NCI-H460 (cell line): Measurements from ENCODE around the gene NCOA3. TPM values are rescaled to one million over a fixed set of nuclear protein-coding genes. Genes with fewer than 3 reads are reported as not detected.
"Not testable (repeated sequence)": the region's sequence is repeated elsewhere in the genome, so short reads cannot be mapped to it uniquely, and the experiment has no call there.

Experiments
- DNase-seq: peaks from one replicate; pipeline ENCODE4 v3.0.0-alpha.2; 2016; ENCODE audit warnings: low read depth; ENCODE audit errors: extremely low read depth
- total RNA-seq: library from RNA; depleted of rRNA; stranded (reverse); fragments of >200 nt; shearing (Covaris generic); gene quantifications from 2 replicates; pipeline ENCODE4 v1.2.3, GENCODE V29; 2014

The NCOA3 gene
- total RNA-seq, 1 experiment from 2014 or later = 58.1 TPM

- no peak for DNase-seq
Observed at GRCh38 chr20:47558295-47559066, 56.8 kb downstream of the NCOA3 start.

DNA sequence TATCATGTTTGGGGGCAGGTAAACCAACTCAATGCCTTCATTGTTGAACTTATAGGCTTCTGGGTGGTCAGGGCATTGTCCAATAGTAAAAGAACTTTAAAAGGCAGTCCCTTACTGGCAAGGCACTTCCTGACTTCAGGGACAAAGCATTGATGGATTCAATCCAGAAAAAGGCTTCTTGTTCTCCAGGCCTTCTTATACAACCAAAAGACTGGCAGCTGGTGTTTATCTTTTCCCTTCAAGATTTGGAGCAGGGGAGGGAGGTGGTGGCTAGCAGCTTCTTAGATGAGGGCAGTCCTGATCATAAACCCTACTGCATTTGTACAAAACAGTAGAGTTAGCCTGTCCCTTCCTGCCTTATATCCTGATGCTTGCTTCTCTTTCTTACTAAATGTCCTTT, 57.5 kb downstream of the NCOA3 start:
- DNase-seq = no peak

DNA sequence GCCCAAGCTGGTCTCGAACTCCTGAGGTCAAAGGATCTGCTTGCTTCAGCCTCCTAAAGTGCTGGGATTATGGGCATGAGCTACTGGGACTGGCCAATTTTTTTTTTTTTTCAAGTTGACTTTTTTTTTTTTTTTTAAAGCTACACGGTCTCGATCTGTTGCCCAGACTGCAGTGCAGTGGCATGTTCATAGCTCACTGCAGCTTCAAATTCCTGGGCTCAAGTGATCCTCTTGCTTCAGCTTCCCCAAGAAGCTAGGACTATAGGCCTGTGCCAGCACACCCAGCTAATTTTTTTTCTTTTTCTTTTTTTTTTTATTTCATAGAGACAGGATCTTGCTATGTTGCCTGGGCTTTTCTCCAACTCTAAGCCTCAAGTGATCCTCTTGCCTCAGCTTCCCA, 59.5 kb downstream of the NCOA3 start:
- no peak for DNase-seq

DNA sequence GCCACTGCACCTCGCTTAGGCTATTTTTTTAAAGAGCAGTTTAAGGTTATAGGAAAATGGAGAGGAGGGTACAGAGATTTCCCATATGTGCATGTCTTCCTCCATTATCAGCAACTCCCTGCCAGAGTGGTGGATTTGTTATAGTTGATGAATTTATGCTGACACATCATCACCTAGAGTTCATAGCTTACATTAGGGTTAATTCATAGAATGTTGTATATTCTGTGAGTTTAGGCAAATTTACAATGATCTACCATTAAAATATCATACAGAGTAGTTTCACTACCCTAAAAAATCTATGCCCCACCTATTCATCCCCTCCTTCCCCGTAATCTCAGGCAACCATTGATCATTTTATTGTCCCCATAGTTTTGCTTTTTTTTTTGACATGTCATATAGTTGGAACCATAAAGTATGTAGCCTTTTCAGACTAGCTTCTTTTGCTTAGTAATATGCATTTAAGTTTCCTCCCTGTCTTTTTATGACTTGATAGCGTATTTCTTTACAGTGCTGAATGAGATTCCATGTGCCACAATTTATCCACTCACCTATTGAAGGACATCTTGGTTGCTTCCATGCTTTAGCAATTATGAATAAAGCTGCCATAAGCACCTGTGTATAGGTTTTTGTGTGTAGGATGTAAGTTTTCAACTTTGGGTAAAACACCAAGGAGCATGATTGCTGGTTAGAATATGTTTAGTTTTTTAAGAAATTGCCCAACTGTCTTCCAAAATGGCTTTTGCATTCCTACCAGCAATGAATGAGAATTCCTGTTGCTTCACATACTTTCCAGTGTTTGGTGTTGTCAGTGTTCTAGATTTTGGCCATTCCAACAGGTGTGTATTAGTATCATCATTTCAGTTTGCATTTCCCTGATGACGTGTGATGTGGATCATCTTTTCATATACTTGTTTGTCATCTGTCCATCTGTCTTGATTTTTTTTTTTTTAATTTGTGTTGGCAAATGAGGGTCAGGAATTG, 60.2 kb downstream of the NCOA3 start:
- no peak for DNase-seq

DNA sequence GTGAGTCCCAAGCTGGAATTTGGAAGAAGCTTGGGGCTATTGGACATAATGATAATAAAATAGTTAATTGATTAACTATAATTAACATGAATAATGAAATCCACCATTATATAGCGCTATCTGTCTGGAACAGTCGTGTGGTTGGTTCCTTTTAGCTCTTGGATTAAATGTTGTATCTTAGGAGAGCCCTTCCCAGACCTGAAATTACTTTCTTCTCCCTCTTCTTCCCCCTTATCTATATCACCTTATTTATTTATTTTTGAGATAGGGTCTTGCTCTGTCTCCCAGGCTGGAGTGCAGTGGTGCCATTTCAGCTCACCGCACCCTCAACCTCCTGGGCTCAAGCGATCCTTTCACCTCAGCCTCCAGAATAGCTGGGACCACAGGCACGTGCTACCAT, 64.6 kb downstream of the NCOA3 start:
- DNase-seq = no peak

- DNase-seq = no peak
Observed at GRCh38 chr20:47568019-47568418, 66.3 kb downstream of the NCOA3 start.

GRCh38 chr20:47568837-47569410, 67.2 kb downstream of the NCOA3 start:
- no peak for DNase-seq

- DNase-seq = no peak
Observed at GRCh38 chr20:47571426-47571825, 69.7 kb downstream of the NCOA3 start.

GRCh38 chr20:47572105-47572729, 70.5 kb downstream of the NCOA3 start:
- DNase-seq = no peak

DNA sequence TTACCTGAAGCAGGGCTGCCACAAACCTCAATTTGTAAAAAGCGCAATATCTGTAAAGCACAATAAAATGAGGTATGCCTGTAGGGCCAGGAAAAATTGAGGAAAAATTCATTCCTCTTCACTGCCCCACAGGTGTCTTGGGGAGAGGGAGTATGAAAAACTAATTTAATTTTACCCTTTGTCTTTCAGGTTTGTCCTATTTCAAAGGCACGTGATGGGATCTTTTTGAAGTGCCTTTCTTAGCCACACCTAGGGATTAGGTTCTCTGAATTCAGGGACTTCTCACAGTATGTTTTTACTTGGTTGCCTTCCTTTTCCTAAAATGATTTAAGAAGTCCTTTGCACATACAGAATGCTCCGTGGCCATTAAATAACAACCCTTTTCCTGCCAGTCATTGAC, 71.9 kb downstream of the NCOA3 start:
- no peak for DNase-seq

GRCh38 chr20:47574616-47575364, 73.1 kb downstream of the NCOA3 start:
- peak; percentile 19 for DNase-seq

DNA sequence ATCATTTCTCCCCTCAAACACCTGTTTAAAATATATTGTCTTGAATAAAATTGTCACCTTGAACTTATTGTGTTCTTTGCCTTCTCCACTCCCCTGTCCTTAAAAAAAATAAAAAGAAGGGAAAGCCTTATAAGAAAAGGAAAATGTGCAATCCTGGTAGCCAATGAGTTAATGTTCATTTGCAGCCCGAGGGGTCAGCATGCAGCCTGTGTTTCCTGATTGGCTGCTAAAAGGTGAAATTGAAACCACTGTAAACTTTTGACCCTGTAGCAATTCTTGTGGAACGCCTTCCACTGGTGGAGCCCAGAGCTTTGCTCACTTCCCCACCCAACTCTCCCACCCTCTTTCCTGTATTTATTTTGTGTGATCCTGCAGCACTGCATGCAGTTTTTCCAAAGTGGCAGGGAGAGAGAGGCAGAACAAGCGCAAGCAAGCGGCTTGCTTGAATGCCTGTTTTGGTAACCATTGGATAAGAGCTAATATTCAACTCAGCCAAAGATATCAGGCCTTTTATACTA, 74.9 kb downstream of the NCOA3 start:
- peak; percentile 86 for DNase-seq

GRCh38 chr20:47577314-47577713, 75.6 kb downstream of the NCOA3 start:
- no peak for DNase-seq

GRCh38 chr20:47578543-47578942, 76.9 kb downstream of the NCOA3 start:
- DNase-seq = no peak

DNA sequence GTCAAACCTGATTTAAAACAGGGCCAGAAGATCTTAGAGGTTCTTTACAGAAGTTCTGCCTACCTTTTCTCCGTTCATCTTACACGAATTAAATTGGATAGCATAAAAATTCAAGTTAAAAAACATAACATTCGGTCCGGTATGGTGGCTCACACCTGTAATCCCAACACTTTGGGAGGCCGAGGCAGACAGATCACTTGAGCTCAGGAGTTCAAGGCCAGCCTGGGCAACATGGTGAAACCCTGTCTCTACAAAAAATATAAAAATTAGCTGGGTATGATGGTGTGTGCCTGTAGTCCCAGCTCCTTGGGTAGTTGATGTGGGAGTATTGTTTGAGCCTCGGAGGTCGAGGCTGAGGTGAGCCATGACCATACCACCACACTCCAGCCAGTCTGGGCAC, 79.0 kb downstream of the NCOA3 start:
- not testable (repeated sequence) for DNase-seq

DNA sequence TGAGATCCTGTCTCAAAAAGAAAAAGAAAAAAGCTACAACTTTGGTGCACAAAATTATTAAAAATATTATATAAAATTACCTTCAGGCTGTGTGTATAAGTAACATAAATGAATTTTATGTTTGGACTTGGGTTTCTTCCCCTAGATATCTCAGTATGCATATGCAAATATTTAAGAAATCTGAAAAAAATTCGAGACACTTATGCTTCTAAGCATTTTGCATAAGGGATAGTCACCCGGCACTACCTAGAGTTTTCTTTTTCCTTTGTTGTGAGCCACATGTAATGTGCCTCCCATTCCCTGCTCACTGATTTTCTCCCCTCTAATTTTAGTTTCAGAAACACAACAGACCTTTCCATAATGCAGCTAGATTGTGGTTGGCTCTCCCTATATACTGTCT, 79.4 kb downstream of the NCOA3 start:
- DNase-seq = no peak

GRCh38 chr20:47583551-47583950, 81.9 kb downstream of the NCOA3 start:
- DNase-seq = no peak

DNA sequence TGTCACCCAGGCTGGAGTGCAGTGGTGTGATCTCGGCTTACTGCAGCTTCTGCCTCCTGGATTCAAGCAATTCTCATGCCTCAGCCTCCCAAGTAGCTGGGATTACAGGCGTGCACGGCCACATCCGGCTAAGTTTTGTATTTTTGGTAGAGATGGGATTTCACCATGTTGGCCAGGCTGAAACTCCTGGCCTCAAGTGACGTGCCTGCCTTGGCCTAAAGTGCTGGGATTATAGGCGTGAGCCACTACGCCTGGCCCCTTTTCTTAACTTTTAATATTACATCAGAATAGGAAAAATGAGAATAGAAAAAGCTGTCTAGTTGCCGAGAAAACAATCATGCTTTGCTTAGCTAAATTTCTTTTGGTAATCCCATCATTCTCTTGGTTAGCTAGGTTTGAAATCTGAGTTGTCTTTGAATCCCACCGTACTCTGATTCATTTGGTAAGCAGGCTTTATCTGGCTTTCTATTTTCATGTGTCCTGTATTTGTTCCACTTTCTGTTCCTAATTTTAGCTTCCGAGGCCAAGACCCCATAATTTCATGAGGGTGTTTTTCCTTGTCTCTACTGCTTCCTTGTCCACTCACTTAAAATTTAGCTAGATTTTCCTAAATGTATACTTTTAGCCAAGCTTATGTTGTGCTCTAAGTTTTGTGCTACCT, 83.5 kb downstream of the NCOA3 start:
- DNase-seq = no peak

DNA sequence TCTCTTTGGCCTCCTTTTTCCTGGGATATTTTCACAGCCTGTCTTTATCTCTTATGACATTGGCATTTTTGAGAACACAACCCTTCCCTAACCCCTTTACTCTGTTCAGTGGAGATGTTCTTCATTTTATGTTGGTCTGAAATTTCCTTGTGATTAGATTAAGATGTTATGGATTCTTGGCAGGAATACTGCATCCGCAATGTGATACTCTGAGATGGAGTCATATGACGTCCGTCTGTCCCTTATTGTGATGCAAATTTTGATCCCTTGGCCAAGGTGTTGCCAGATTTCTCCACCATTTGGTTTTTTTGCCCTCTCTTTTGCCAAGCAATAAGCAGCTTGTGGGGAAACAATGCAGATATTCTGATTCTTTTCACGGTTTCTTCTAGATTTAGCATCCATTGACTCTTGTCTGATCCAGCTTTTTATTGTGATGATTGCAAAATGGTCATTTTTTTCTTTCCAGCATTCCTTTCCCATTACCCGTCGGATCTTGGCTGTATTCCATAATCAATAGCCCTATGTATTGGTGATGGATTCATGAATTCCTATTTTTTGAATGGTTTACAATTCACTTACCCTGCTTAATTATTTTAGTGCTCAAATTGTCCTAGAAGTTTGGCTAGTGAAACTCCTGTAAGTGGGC, 85.1 kb downstream of the NCOA3 start:
- DNase-seq = no peak
